NCI-H2029 (cell line): ENCODE measurements around the gene ILF2.
A peak's percentile ranks its signal among the peaks of the same experiment; 100 is the strongest.
"Not testable (repeated sequence)": the region's sequence is repeated elsewhere in the genome, so short reads cannot be mapped to it uniquely, and the experiment has no call there.

Experiments
- DNase-seq: peaks from one replicate; lab custom pipeline; 2025; lab: John Stamatoyannopoulos, UW

Gene ILF2

DNA sequence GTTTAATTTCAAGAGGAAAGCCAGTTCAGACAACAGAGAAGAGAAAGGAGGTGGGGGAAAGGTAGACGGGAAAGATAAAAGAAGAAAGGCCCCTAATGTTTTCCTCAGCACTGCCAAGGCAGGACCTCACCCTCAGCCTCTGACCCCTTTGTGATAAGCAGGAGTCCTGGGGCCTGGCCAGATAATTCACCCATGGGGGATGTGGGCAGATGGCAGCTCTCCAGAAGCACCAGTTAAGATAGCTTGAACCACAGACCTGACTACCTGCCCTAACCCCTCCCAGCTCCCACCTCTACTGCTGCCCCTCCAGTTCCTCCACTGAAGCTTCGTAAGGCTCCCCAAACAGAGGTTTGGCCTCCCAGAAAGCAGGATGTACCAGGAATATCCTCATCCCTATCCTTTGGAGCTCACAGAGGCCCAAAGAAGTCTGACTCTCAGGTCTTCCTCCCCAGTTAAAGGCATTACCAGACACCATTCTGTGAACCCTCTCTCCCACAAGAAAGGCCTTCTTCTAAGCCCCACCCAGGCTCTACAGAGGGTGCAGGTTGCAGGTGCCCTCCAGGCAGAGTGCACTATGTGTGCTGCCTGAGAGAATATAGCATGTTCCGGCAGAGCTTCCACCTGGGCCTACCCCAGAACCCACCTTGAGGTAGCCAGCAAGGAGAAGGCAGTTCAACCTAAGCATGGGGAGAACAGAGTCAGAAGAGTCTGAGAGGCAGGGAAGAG is 21.5 kb downstream of the ILF2 start:
- peak; percentile 66 for DNase-seq

DNA sequence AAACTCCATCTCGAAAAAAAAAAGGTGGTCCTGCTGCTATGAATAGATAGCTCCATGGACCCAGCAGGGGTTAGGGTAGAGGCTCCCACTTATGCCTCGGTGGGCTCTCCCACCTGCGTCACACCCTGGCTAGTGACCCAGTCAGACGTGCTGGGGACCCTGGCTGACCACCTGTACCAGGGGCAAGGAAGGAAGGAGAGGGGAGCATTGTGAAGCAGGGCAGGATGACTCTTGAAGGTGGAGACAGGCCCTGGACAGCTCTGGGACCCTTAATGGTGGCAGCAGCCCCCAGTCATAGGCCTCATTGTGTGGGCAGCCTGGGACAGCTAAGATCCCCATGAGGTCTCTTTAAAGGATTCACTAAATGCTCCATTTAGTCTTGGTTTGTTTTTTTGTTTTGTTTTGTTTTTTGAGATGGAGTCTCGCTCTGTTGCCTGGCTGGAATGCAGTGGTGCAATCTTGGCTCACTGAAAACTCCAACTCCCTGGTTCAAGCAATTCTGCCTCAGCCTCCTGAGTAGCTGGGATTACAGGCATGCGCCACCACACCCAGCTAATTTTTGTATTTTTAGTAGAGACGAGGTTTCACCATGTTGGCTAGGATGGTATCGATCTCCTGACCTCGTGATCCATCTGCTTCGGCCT is 22.7 kb downstream of the ILF2 start:
- no peak for DNase-seq

DNA sequence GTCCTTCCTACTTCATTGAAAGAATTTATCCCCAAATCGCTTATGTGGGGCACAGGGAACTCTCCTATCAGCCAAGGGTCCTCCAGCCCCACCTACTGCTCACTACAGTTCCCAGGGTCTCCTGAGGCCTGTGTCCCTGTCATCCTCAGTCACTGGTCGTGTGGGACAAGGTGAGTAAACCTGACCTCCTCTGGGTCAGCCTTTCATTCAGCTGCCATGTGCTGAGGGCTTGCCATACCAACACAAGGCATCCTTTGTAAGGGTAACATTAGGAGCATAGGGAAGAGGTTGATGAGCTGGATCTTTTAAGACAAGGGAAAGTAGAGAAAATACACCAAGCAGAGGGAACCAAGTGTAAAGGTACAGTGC is 23.5 kb downstream of the ILF2 start:
- DNase-seq = no peak

DNA sequence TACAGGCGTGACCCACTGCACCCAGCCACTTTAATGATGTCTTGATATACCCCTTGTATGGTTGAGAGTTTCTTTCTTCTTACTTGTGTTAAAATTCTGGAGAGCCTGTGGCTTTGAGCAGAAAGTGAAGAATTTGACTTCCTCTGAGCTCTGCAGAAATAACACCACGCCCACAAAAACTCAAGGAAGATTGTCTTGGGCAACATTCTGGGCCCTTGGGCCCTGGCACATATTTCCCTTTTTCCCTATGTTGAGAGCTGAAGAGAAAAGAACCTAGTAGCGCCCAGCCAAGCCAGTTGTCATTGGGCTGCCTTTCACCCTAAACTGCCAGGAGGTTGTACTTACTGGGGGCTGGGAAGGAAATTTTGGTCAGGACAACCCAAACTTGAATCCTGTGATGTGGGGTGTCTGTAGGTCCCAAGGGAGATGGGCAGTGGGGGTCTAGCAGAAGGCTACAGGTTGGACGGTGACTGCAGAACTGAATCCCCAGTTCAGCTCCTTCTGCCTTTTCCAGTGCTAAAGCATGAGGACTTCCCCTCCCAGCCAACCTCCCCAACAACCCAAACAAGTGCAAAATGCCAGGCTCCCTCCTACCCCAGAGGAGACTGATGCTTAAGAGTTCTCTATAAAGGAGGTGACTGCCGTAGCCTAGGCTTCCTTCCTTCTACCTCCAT is 24.0 kb downstream of the ILF2 start:
- no peak for DNase-seq

DNA sequence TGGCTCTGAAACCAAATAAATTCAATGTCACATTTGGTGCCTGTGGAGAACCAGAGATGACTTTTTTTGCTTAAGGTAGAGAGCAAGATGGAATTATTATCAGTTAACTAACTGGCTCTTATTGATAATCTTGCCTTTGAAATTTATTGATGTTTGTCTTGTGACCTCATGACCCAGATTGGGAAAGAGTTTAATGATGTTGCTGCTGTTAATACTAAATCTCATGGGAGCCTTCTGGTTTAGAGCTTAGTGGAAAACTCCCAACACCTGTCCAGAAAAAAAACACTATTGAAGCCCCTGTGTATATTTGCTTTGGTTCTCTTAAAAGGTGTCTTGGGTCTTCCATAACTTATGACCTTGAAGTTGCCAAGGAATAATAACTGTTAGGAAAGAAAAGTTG is 27.0 kb downstream of the ILF2 start:
- no peak for DNase-seq

DNA sequence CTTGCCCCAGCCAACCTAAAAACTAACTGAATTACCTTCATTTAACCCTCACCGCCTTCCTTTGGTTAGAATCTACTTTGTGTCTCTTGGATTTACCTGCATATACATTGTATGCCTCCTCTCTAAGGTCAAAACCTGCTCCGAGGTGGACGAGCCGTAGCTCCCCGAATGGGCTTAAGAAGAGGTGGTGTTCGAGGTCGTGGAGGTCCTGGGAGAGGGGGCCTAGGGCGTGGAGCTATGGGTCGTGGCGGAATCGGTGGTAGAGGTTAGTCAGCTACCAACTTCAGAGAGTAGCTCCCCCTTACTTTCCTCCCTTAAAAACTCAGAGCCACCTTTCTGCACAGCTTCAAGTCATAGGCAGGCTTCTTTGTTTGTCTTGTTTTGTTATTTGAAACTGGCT is 27.7 kb downstream of the ILF2 start:
- DNase-seq = no peak

DNA sequence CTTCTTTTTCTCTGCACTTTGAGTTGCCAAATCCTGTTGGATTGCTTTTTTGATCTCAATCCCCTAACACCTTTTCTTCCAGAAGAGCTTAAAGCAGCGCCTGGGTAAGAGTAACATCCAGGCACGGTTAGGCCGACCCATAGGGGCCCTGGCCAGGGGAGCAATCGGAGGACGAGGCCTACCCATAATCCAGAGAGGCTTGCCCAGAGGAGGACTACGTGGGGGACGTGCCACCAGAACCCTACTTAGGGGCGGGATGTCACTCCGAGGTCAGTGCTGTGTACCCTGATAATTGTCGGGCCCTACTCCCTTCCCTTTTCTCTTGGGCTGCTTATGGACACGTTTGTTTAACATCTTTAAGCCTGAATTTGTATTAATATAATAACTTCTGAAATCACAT is 28.6 kb downstream of the ILF2 start:
- DNase-seq = no peak

DNA sequence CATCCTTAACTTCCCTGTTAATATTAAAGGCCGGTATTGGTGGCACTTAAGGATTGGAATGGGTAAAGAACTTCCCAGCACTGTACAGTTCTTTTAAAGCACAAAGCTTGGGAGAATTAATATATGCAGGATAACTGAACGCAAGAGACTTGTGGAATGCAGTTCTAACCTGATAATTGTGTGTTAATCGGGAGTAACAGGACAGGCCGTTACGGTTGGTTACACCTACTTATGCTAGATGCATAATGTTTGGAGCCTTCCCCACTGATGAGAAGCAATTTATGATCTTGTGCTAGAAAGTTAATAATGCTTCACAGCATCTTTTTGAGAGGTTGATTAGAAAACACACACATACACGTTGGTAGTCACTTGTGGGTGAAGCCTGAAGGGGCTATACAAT is 29.9 kb downstream of the ILF2 start:
- no peak for DNase-seq

DNA sequence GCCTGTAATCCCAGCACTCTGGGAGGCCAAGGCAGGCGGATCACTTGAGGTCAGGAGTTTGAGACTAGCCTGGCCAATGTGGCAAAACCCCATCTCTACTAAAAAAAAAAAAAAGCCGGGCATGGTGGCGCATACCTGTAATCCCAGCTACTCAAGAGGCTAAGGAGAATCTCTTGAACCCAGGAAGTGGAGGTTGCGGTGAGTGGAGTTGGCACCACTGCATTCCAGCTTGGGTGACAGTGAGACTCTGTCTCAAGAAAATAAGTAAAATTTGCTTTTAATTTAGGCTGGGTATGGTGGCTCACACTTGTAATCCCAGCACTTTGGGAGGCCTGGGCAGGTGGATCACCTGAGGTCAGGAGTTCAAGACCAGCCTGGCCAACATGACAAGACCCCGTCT is 30.6 kb downstream of the ILF2 start:
- not testable (repeated sequence) for DNase-seq

DNA sequence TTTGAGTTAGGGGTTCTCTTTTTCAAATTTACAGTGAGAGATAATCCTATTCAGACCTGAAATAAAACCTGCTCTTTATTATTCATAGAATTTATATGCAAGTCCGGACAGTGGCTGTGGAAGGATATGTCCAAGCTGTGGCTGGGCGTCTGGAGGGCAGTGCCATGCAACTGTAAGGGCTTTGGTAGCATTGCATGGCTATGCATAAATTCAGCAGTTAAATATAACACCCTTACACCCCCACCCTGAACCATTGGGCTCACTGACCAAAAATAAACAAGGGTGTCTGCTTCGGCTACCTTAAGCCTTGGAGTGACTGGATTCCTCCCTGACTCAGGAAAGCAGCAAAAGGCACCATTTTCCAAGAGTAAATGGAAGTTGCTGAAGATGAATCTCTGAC is 31.5 kb downstream of the ILF2 start:
- DNase-seq = no peak

DNA sequence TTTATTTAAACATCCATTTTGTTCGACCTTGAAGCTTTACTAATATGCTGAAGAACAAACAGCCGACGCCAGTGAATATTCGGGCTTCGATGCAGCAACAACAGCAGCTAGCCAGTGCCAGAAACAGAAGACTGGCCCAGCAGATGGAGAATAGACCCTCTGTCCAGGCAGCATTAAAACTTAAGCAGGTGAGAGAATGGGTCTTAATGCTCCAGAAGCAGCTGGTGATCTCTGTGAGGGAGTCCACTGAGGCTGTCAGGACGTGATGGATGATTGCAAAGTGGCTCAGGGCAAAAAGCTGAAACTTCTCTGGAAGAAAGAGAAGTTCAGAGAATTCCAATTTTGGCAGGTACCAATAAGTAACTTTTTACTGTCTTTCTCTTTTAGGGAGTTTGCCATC is 32.5 kb downstream of the ILF2 start:
- DNase-seq = no peak

DNA sequence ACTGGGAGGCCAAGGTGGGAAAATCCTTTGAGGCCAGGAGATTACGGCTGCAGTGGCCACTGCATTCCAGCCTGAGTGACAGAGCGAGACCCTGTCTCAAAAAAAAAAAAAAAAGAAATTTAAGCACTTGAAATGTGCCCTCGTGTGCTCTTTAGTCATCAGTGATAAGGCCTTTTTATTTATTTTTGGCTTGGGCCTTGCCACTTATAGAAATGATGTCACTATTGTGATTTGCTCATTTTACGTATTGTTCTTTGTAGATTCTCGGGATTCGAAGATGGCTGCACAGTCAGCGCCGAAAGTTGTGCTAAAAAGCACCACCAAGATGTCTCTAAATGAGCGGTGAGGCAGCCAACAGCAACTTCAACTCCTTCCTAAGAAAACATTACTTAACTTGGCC is 34.5 kb downstream of the ILF2 start:
- no peak for DNase-seq

DNA sequence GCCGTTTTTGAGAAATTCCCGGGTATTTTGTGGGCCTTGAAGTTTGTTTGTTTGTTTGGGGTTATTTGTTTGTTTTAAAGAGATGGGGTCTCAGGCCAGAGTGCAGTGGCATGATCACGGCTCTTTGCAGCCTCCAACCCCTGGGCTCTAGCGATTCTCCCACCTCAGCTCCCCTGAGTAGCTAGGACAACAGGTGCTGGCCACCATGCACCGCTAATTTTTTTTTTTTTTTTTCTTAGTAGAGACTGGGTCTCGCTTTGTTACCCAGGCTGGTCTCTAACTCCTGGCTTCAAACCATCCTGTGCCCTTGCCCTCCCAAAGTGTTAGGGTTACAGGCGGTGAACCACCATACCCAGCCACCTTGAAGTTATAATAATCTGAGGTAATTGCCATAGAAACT is 34.9 kb downstream of the ILF2 start:
- DNase-seq = no peak

DNA sequence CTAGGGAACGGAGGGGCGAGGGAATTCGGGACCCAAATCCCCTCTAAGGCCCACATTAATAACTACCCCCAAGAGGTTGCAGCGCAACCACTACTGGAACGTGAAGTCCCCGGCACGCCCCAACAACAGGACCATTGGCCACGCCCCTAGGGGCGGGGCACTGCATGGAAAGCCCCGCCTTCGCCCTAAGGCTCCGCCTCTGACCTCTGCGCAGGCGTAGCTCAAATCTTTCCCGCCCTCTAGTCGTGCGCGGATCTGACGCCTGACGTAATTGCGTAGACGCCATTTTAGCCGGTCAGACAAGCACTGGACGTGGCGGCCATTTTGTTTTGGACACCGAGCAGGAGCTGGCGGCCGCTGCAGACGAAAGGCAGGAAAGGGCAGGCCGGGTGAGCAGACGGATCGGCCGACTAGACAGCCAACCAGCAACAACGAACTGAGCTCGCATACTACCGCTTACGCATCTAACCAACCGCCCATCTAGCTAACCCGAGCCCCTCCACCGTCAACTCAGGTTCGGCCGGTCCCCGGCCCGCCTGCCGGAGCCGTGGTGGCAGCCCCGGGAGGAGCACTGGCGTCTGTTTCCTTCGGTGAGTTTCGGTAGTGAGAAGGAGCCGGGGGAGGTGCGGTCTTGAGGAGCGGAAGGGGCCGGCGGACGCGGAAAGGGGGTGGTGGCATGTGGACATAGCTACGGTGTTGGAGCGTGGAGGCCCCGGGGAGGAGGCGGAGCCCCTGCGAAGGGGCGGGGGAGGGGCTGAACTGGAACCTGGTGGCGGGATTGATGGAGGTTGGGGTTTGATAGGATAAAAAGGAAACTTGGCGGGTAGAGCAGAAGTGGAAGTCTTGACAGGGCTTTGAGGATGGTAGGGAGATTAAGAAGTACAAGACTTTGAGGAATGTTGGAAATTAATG is 36.8 kb downstream of the ILF2 start, which contains the start of gene CHTOP:
TSS of gene CHTOP (plus strand) at position 313 of the 912 bp plus-strand sequence. CDS start 2,523 bp downstream, outside the sequence.
- DNase-seq = peak; percentile 97

DNA sequence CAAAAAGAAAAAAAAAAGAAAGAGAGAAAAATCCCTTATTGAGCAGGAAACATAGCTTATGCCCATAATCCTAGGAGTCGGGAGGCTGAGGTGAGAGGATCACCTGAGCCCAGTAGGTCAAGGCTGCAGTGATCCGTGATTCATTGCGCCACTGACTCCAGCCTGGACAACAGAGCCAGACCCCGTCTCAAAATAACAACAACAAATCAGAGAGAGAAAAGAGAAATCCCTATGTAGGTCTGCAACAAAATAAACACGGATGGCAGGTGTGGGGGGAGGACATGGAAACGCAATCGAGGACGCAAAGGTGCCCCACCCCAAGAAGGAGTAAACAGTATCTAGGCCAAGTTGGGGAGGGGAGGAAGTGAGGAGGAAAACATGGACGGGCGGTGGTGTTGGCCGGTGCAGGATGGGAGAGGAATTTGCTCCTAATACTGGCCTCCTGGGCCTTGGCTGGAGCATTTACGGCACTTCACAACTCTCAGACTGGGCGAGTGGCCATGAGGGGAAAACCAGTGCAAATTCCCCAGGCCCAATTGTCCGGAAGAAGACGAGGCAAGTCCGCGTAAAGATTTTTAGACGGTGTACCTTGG is 37.5 kb downstream of the ILF2 start:
- peak; percentile 67 for DNase-seq

DNA sequence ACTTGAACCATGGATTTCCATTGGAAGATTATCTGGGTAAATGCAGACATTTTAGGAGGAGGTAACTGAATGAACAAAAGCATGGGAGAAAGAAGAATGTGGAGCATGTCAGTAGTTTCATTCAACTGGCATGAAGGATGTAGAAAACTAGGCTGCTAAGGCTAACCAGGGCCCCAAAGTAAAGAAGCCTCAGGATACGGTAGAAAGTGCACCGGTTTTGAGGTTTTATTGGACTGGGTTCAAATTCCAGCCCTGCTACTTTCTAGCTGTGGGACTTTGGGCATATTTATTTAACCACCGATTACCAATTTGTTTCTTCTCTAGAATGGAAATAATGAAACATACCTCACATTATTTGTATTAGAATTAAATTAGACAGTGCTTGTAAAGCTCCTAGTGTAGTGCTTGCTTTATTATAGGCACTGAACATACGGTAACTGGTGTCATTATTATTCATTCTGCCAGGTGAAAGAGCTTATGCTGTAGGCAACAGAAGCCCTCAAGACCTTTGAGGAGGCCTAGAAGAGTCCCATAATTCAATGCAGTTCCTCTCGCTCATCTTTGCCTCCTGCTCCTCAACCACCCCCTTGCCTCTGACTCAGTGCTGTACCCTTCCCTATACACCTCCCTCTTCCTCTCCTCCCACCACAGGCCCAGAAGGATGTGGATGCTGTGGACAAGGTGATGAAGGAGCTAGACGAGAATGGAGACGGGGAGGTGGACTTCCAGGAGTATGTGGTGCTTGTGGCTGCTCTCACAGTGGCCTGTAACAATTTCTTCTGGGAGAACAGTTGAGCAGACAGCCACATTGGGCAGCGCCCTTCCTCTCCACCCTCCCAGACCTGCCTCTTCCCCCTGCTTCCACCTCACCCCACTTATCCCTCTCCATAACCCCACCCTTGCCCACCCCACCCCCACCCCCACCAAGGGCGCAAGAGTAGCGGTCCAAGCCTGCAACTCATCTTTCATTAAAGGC is 39.5 kb downstream of the ILF2 start:
- no peak for DNase-seq

DNA sequence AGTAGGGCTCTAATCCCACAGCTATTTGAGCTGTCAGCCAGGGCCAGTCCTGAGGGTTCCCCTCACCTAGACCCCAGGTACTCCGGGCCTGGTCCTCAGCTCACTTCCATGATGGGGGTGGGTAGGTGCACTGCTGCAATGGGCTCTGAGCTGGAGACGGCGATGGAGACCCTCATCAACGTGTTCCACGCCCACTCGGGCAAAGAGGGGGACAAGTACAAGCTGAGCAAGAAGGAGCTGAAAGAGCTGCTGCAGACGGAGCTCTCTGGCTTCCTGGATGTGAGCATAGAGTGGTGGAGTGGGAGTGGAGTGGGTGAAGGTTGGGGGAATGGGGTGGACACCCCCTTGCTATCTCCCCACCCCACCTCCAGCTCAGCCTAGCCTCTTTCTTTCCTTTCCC is 40.4 kb downstream of the ILF2 start:
- no peak for DNase-seq

DNA sequence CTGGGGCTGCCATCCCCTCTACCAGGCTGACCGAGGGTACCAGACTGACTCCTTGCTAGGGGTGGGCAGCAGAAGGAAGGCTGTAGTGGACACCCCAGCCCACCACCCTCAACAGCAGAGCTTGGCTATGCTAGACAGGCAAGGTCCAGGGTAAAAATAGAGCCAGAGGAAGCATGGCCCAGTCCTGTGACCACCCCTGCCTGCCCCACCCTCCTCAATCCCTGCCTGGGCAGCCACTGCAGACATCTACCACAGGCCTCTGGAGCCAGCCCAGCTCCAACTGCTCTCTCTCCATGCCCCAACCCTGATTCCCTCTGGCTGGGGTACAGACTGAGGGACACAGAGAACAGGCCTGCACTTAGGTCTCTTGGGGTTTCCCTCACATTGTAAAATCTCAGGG is 40.8 kb downstream of the ILF2 start:
- DNase-seq = no peak

DNA sequence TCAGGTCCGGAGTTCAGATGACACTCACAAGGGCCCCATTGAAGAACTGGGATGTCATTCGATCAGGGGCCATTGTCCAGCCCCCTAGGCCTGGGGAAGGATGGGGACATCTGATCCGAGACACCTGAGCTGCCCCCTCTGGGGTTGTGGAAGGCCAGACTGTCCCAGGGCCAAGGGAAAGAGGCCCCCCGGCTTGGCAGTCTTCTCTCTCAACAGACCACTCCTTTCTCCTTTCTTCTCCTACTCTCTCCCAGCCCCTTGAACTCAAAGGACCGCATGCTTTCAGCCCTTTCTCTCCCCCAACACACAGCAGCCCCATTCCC is 41.5 kb downstream of the ILF2 start:
- DNase-seq = no peak

DNA sequence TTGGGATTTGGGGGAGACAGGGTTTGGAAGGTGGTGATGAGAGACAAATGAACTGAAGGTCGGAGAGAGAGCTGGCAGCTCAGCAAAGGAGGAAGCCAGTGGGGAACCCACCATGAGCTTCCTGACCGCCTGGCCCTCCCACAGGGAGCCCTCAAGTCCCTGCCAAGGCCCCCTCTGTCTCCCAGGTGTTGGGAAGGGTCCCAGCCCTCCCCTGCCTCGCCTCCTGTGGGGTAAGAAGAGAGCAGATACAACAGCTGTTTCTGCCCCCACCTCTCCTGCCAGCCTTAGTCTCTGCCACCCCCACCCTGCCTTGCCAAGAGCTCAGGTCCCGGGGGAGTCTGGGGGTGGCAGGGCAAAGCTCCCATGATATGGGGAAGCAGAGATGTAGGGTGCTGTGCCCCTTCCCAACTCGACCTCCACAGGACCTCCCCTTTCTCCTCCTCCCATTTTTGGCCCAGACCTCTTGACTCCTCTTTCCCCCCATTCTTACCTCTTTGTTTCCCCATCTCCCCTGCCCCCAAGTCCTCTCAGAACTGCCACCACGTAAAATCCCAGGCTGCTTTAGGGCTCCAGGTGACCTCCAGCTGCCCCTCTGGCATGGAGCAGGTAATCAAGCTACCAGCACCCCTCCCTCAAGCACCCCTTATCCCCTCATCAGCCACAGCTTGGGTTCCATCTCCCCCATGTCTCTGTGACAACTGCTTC is 42.0 kb downstream of the ILF2 start:
- no peak for DNase-seq
